Fibroblast of lung (primary cell): ENCODE data around the gene CAMTA1. TPM values are rescaled to one million over a fixed set of nuclear protein-coding genes. Genes with fewer than 3 reads are reported as not detected.

Experiments
- DNase-seq, 2 donors: peaks; one replicate each; pipeline versions ENCODE4 v3.0.0 to v3.0.0-alpha.2; 2010; ENCODE audit warnings: low read depth in 2 of 2
- H2AFZ ChIP-seq: 2 replicates; pipeline ENCODE4 v1.5.1; 2012; ENCODE audit warnings: low read length, control low read depth, inconsistent platforms
- H3K27ac ChIP-seq: 2 replicates; pipeline ENCODE4 v1.5.1; 2011; ENCODE audit warnings: low read length, control low read depth; ENCODE audit not compliant: insufficient read depth
- H3K27me3 ChIP-seq: 2 replicates; pipeline ENCODE4 v1.5.1; 2011; ENCODE audit warnings: mild to moderate bottlenecking, low read length; ENCODE audit not compliant: control insufficient read depth, insufficient read depth
- H3K36me3 ChIP-seq: 2 replicates; pipeline ENCODE4 v1.5.1; 2011; ENCODE audit warnings: low read length; ENCODE audit not compliant: control insufficient read depth, insufficient read depth
- H3K4me1 ChIP-seq: 2 replicates; pipeline ENCODE4 v1.5.1; 2011; ENCODE audit warnings: low read length; ENCODE audit not compliant: control insufficient read depth, insufficient read depth; ENCODE audit errors: extremely low read depth
- H3K4me2 ChIP-seq: 2 replicates; pipeline ENCODE4 v1.5.1; 2011; ENCODE audit warnings: low read length, control low read depth; ENCODE audit not compliant: insufficient read depth; ENCODE audit errors: extremely low read depth
- H3K4me3 ChIP-seq, 4 experiments: fragments of 200-600 bp in 1 of 4; sonication (generic) in 1 of 4; replicated peaks in 1 of 4; 2 replicates each; pipeline ENCODE4 v1.5.1; 2011 to 2016; ENCODE audit warnings: low read length in 4 of 4, low read depth in 3 of 4, mild to moderate bottlenecking in 3 of 4, control low read depth in 2 of 4, inconsistent platforms in 1 of 4, mixed read lengths in 1 of 4; ENCODE audit not compliant: insufficient read depth in 1 of 4; ENCODE audit errors: control extremely low read depth in 1 of 4
- H3K79me2 ChIP-seq: 2 replicates; pipeline ENCODE4 v1.5.1; 2012; ENCODE audit warnings: mild to moderate bottlenecking, low read length, inconsistent platforms; ENCODE audit not compliant: control insufficient read depth, insufficient read depth
- H3K9ac ChIP-seq: 2 replicates; pipeline ENCODE4 v1.5.1; 2011; ENCODE audit warnings: mild to moderate bottlenecking, low read length, control low read depth; ENCODE audit not compliant: insufficient read depth
- H3K9me3 ChIP-seq: 2 replicates; pipeline ENCODE4 v1.5.1; 2012; ENCODE audit warnings: low read depth, low read length; ENCODE audit not compliant: control insufficient read depth, insufficient read depth
- H4K20me1 ChIP-seq: 2 replicates; pipeline ENCODE4 v1.5.1; 2011; ENCODE audit warnings: low read length; ENCODE audit not compliant: control insufficient read depth, insufficient read depth; ENCODE audit errors: extremely low read depth
- EZH2 ChIP-seq: IDR thresholded peaks from 2 replicates; pipeline ENCODE4 v1.5.1; 2012; ENCODE audit warnings: low read length, control low read depth, mild to moderate bottlenecking; ENCODE audit errors: missing control alignments
- polyA plus RNA-seq, 2 donors: library from polyadenylated mRNA; depleted of rRNA in 1 of 2; stranded (reverse) in 1 of 2; unstranded in 1 of 2; fragments of >200 nt; gene quantifications; 2 replicates each; pipeline ENCODE4 v1.2.1, GENCODE V29; 2011 to 2012; ENCODE audit warnings: missing spikeins in 1 of 2
- total RNA-seq: library from RNA; depleted of rRNA; stranded (reverse); fragments of >200 nt; gene quantifications from 2 replicates; pipeline ENCODE4 v1.2.1, GENCODE V29; 2014
- TF ChIP-seq, protein P1 (sequence below), 2 donors: IDR thresholded peaks in 1 of 2; conservative IDR thresholded peaks in 1 of 2; 1 replicate in 1 of 2; 2 replicates in 1 of 2; pipeline ENCODE4 v1.5.1; 2011 to 2012; ENCODE audit warnings: low read length in 2 of 2, control low read depth in 1 of 2, inconsistent platforms in 1 of 2, low read depth in 1 of 2, mild to moderate bottlenecking in 1 of 2

The CAMTA1 gene
- total and polyA plus RNA-seq, 2 donors (not counting 1 experiment from before 2014, with no cell fraction given) = 47.6 to 86.0 TPM

DNA sequence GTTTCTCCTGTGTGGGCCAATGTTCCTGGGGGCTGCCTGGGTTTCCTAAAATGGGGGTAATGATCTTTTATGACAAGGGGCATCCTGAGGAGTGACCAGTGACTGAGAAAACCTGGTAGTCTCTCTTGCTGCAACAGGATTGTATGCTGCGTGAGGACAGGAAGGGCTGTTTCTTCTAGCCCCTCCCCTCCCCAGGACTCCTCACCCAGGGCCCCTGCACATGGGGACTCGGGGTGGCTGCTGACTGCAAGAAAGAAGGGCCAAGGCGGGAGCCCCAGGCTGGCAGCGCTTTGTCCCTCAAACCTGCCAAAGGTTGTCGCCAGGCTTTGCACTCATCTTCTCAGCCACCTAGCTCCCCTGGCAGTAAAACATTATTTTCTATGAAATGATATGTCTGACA, 442.4 kb downstream of the CAMTA1 start:
- no peak overlapping the region for H3K4me2 ChIP-seq
- no peak overlapping the region for H3K9ac ChIP-seq
- H3K27ac ChIP-seq = no peak overlapping the region
- H3K4me1 ChIP-seq = peaks cover 13% of the 10 kb centered on the region
- H3K9me3 ChIP-seq = no peaks in the 10 kb centered on the region
- H3K27me3 ChIP-seq = no peaks in the 10 kb centered on the region
- no peaks in the 10 kb centered on the region for H3K36me3 ChIP-seq
- H3K79me2 ChIP-seq = no peaks in the 10 kb centered on the region
- no peak overlapping the region for H3K4me3 ChIP-seq
- no peak for TF ChIP-seq EZH2
- no peak for DNase-seq
- H2AFZ ChIP-seq = no peak overlapping the region
- H4K20me1 ChIP-seq = no peaks in the 10 kb centered on the region

DNA sequence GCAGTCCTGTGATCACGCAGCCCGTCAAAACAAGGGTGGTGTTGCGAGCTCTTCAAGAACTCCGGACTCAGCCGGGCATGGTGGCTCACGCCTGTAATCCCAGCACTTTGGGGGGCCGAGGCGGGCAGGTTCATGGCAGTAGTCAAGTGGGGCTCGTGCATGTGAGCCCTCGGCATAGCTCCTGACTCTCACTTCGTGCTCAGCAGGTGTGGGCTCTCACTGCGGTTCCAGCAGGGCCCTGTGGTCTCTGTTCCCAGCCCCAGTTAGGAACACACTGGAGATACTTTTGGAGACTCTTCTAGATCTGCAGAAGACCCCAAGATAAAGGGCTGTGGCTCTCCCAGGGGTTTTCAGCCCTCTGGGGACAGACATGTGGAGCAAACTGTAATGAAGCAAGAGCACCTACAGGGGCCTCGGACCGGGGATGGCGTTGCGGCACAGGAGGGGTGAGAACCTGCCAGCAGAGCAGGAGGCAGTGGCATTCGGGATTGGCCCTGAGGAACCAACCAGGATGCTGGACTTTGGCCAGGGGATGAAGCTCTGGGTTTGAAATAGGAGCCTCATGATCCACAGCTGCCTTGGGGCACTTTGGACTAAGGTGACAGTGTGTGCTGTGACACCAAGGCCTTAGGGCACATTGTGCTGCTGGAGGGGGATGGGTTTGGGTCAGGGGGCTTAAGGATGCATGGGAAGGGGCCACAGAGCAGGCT, 443.2 kb downstream of the CAMTA1 start:
- peaks cover 10% of the 10 kb centered on the region for H3K4me1 ChIP-seq
- TF ChIP-seq, protein P1, sequence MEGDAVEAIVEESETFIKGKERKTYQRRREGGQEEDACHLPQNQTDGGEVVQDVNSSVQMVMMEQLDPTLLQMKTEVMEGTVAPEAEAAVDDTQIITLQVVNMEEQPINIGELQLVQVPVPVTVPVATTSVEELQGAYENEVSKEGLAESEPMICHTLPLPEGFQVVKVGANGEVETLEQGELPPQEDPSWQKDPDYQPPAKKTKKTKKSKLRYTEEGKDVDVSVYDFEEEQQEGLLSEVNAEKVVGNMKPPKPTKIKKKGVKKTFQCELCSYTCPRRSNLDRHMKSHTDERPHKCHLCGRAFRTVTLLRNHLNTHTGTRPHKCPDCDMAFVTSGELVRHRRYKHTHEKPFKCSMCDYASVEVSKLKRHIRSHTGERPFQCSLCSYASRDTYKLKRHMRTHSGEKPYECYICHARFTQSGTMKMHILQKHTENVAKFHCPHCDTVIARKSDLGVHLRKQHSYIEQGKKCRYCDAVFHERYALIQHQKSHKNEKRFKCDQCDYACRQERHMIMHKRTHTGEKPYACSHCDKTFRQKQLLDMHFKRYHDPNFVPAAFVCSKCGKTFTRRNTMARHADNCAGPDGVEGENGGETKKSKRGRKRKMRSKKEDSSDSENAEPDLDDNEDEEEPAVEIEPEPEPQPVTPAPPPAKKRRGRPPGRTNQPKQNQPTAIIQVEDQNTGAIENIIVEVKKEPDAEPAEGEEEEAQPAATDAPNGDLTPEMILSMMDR (conservative IDR thresholded peaks at IDR 0.05 in 1 of 2, IDR thresholded peaks at IDR 0.05 in 1 of 2; ENCODE audit: low read depth in 1 of 2, low read length in 2 of 2) = no peak
- no peak for TF ChIP-seq EZH2
- no peak overlapping the region for H3K9ac ChIP-seq

DNA sequence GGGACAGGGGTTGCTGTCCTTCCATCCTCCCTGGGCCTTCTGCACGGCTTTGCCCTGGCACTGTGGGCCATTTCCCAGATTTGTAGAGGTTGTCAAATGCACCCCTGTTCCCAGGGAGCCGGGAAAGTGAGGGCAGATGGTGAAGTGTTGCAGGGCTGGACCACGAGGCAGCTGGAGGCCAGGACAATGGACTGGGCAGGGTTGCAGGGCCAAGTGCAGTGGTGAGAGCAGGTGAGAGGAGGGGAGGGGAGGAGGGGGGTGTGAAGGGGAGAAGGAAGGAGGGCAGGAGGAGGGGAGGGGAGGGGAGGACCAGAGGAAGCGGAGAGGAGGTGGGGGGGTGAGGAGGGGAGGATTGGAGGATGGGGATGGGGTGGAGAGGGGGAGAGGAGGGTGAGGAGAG, 443.9 kb downstream of the CAMTA1 start:
- Histone ChIP-seq H4K20me1 (no peaks in the 10 kb centered on the region), H3K9ac (no peak overlapping the region), H3K9me3 (no peaks in the 10 kb centered on the region), H3K79me2 (no peaks in the 10 kb centered on the region), H2AFZ (no peak overlapping the region), H3K4me1 (peaks cover 5% of the 10 kb centered on the region), H3K27ac (no peak overlapping the region), H3K27me3 (no peaks in the 10 kb centered on the region), H3K36me3 (no peaks in the 10 kb centered on the region), H3K4me3 (no peak overlapping the region), H3K4me2 (no peak overlapping the region)
- no peak for DNase-seq
- no peak for TF ChIP-seq EZH2
- TF ChIP-seq, protein P1 (conservative IDR thresholded peaks at IDR 0.05 in 1 of 2, IDR thresholded peaks at IDR 0.05 in 1 of 2; ENCODE audit: low read depth in 1 of 2, low read length in 2 of 2) = no peak

More for the DNA sequence above, 443.2 kb downstream of the CAMTA1 start:
- Histone ChIP-seq H3K27ac (no peak overlapping the region), H3K4me3 (no peak overlapping the region), H3K9me3 (no peaks in the 10 kb centered on the region), H4K20me1 (no peaks in the 10 kb centered on the region), H3K4me2 (no peak overlapping the region), H3K36me3 (no peaks in the 10 kb centered on the region), H2AFZ (no peak overlapping the region), H3K27me3 (no peaks in the 10 kb centered on the region), H3K79me2 (no peaks in the 10 kb centered on the region)
- no peak for DNase-seq
